Ammon's horn (tissue), 1 donor: ENCODE data around the gene EIF4E2.
A peak's percentile ranks its signal among the peaks of the same experiment; 100 is the strongest.
"Not testable (repeated sequence)": the region's sequence is repeated elsewhere in the genome, so short reads cannot be mapped to it uniquely, and the experiment has no call there.

Experiments
- DNase-seq: peaks from one replicate; pipeline ENCODE4 v3.0.0-alpha.2; 2016; ENCODE audit warnings: low spot score

EIF4E2 gene

DNA sequence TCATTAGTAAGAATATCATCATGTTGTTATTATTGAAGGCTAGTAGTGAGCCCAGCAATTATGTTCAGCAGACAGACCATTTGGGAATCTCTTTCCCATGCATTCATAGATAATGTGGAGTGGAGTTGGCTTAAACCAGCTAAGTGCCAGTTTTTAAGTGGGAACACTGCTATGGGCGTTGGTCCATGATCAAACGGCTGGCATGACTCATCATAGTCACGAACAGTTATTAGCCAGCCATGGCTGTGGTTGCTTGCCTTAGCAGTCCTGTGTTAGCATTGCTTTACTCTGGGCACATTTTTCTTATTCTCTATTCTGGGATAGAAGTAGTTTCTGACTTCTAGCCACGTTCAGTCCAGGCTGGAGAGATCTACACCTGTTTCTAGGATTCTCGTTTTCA is 17.7 kb downstream of the EIF4E2 start:
- no peak for DNase-seq

DNA sequence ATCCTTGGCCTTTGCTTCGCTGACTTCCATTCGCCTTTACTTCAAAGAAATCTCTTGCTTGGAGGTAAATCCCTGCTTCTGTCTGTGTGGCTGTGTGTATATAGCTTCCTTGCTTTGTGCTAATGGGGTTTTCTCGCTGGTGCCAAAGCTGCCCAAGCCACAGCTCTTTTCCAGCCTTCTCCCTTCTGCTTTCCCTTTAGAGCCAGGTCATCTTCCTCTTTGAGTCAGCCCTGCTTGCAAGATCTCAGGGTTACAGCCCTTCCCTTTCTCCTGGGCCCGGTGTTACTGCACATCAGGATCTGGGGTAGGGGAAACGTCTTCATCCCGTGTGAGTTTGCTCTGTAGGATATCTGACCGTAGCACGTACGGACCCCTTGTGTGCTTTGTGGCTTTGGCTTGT is 19.1 kb downstream of the EIF4E2 start:
- DNase-seq: no peak

DNA sequence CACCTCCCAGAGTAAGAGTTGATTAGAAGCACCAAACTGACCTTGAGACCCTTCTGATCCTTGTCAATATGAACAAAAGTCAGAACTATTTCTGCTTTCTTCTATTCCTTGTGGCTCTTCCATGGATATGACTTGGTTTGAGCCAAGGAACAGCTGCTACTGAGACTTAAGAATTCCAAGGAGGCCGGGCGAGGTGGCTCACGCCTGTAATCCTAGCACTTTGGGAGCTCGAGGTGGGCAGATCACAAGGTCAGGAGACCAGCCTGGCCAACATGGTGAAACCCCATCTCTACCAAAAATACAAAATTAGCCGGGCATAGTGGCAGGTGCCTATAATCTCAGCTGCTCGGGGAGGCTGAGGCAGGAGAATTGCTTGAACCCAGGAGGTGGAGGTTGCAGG is 20.0 kb downstream of the EIF4E2 start:
- not testable (repeated sequence) for DNase-seq

DNA sequence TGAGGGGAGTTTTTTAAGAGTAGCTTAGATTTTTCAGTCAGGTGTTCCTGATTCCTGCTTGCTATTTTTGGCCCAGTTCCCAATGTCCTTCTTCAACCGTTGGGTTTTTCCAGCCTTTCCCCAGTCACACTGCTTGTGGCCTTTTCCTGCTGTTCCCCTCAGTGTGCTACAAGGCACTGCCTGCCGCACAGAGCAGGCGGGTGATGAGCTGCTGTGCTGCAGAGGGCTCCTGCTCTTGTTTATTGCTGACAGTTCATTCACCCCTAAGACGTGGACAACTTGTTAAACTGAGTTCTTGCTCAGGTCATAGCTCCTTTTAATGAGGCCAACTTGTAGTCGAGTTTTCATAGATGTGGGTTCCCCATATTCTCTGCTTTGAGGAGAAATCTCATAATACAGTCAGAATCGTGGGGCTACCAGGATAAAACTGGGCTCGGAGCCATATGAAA is 20.6 kb downstream of the EIF4E2 start:
- DNase-seq: no peak

DNA sequence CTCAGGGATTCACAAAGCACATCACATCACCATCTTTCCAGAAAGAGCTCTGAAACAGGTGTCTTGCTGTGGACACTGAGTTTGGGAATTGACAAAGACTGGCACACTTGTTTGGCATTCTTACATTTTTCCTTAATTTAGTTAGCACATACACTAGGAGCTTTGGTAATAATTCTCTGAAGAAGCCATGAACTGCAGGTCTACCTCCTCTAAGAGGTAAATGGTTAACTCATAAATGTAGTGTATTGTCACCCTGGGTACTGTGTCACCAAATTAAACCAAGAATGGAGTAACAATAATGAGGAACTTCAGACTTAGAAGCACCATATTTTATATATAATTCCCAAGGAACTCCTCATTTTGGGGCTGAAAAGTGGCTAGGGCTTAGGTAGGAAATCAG is 22.6 kb downstream of the EIF4E2 start:
- DNase-seq: no peak

DNA sequence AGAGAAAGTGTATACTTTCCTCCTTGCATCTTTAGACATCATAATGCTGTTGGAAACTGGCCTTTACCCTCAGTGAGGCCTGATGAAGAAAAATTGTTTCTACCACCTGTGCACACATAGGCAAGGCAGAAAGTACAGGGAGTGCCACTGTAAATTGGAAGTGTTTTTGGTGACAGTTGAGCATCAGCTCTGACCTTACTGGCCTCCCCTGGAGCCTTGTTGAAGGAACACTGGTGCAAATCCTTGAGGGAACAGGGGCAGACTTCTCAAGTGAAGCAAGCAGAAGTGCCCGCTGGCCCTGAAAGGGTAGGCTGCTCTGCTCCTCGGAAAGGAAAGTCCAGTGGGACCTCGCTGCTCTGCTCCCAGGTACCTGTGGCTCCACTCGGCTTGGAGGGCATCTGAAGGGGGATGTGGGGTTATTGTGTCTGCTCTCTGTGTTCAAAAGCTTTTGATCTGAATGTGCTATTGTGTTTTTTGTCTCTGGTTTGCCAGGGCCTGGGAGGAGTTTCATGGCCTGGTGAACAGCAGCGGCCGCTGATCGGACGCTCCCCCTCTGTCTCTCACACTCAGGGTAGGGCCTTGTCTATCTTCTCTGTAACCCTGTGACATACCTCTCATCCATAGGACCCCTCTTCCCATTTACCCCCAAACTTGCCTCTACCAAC is 23.4 kb downstream of the EIF4E2 start:
- DNase-seq: no peak

DNA sequence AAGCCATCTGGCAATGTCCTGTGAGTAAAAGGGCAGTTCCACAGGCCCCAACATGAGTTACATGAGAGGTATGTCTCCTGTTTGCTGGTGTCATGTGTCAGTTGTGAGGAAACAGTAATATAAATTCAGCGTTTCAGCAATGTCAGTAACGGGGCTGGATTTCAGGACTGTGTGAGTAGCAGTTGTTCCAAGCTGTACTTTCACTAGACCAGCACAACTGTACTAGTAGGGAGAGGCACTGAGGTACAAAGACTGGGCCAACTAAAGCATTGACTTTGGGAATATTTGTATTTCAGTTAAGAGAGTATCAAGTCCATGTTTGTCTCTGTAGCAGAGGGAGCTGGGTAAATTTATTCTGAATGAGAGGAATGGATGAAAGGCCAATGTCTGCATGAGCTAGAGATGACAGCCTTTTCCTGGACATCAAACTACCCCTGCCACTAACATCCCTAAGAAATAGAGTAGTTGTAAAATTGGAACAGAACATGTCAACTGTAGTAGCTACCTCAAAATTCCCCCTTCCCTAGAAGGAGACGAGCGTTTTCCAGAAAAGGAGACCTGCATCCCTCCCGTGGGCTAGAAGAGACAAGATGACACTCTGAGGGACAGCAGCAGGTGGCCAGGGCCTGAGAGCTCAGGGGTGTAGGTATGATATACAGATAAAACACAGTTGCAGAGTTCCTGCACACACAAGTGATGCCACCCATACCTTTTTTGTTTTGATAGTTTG is 24.4 kb downstream of the EIF4E2 start:
- no peak for DNase-seq

DNA sequence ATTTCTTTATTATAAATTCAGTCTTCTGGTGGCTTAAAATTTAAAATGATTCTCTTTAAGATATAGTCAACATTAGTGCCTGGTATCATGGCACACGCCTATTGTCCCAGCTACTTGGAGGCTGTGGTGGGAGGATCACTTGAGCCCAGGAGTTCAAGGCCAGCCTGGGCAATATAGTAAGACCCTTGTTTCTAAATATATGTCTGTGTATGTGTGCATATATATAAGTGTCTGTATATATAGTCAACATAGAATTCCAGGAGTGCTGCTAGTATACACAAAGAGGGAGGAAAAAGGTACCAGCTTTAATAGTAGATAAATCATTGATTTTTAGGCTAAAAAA is 24.9 kb downstream of the EIF4E2 start:
- DNase-seq: no peak

DNA sequence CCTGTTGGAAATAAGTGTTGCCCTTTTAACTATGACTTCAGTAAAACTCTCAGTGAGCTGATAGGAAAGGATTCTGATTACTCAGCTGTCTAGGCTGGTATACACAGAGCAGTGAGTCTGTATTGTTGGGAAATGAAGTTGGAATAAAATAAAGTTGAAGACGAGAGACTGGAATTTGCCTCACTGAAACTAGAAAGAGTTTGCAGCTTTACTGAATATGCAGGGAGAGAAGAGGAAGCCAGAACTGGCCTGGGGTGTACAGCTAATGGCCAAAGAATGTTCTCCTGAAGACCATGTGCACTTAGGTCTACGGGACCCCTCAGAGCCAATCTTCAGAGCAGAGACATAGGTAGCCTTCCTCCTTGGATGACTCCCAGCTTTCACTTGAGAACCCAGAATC is 26.5 kb downstream of the EIF4E2 start:
- DNase-seq: no peak

DNA sequence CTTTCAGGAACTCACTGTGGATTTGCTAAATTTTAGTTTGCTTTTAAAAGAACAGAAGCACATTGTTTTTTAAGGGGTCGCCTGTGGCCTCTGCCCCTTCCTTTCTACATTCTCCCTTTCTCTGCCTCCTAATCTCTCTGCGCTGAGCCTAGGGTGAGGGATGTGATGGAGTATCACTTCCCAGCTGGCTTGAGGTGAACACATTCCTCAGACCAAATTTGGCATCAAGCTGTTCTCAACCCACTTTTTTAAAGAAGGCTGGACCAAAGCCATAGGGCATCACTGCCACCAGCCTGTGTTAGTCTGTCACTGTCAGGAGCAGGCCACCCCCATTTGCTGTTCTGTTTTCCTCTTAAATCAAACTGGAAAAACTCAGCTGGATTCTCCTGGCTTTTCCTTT is 27.4 kb downstream of the EIF4E2 start:
- no peak for DNase-seq

DNA sequence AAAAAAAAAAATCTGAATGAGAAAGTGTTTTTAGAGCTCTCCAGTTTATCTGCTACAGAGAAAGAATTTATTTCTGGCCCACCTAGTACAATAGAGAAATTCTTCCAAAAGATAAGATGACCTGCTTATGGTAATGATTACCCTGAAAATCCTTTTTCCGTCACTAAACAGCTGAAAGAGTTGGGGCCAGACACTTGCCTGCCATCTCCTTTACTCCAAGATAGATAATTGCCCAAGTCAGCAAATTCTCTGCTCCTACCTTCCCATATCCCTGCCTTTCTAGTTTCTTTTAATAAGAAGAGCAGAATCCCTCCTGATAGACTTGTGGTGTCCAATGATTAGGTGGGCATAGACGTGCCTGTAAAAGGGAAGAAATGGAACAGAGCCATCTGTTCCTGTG is 28.1 kb downstream of the EIF4E2 start:
- no peak for DNase-seq

DNA sequence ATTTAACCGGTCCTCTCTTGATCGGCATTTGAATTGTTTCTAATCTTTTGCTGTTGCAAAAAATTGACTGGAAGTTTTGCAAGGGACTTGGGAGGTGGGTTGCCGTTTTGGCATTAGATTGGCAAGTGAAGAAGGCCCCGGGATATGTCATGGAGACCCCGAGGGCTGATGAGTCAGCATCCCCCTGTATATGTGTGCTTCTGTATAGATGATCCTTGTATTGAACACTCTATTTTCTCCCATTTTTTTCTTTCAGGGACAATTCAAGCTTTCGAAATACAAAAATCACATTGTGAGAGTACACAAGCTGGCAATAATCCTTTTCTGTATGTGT is 30.1 kb downstream of the EIF4E2 start:
- DNase-seq: no peak

DNA sequence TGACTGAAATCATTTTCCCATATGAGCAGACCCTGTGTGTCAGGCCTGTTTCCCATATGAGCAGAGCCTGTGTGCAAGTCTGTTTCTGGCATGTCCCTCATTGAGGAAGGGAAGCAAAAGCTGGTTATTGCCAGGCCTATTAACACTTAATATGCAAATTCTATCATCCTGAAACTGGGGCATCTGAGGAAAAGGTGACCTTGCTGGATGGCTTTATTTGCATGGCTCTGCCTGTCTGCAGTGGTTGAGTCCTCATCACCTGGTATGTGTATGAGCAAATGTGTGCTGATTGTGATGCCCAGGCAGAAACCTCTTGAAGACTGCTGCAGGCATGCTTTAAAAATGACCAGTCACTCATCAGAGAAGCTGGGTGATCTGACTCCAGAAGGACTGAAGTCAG is 31.2 kb downstream of the EIF4E2 start:
- no peak for DNase-seq

DNA sequence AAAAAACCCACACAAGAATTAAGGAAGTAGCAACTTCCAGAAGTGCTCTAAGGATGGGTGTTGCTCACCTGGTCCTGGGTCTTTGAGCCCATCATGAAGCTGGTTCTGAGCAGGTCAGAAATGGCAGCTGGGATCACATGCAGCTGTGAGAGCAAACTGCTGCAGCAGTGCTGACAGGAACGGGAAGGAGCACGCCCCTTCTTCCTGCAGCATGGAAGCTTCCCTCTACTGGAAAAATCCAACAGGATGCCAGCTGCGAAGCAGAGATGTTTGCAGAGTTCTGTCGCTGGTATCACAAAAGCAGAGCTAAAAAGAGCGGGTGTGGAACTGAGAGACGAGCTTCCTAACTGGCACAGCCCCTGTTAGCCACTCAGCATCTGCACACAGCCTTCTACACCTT is 33.7 kb downstream of the EIF4E2 start:
- DNase-seq: no peak

DNA sequence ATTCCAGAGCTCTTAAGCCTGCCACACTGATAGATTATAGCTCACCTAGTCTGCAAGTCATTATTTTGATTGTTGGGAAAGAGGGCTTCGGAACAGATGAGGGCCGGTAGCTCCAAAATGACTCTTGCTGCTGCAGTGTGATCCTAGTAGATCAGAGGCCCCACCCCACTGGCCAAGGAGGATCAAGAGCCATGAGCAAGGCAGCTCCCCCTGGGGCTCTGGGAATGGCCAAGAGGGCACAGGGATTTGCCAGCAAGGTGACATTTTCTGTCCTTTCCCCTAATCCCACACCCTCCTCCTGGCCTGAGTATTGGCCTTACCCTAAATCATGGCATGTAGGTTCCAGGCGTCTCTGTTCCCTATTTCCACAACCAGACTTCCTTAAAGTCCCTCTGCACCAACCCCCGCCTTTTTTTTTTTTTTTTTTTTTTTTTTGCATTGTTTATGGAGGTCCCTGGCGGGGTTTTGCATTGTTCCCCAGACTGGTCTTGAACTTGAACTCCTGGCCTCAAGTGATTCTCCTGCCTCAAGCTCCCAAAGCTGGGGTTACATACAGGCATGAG is 36.5 kb downstream of the EIF4E2 start:
- no peak for DNase-seq

DNA sequence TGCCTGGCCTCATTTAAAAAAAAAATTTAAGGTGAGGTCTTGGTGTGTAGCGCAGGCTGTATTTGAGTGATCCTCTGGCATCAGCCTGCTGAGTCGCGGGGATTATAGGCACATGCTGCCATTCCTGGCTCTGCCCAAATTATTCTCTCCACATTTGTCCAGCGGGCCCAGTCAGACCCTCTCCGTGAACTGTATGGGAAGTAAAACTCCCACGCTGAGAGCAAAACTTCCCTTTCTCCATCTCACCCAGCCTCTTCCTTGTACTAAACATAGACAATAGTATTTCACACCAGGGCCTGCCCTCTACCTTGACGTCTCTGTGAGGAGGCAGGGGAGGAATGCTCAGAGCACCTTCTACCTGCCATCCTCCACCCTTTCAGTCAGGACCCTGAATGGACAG is 37.0 kb downstream of the EIF4E2 start:
- no peak for DNase-seq

DNA sequence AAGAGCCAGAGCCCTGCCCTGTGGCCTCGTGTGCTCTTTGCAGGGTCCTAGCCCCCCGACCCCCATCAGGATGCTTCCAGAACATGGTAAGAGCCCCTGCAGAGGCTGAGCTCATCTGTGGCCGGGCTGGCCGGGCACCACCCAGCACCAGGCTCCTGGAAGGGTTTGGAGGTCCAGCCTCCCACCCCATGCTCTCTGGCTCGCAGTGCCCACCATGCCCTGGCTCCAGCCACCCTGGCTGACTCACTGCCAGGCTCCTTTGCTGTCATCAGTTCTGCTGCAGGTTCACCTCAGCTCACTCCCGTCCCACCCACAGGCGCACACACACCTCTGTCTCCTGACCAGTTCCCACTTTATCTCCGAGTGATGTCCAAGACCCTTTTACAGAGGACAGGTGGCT is 37.5 kb downstream of the EIF4E2 start:
- DNase-seq: no peak

DNA sequence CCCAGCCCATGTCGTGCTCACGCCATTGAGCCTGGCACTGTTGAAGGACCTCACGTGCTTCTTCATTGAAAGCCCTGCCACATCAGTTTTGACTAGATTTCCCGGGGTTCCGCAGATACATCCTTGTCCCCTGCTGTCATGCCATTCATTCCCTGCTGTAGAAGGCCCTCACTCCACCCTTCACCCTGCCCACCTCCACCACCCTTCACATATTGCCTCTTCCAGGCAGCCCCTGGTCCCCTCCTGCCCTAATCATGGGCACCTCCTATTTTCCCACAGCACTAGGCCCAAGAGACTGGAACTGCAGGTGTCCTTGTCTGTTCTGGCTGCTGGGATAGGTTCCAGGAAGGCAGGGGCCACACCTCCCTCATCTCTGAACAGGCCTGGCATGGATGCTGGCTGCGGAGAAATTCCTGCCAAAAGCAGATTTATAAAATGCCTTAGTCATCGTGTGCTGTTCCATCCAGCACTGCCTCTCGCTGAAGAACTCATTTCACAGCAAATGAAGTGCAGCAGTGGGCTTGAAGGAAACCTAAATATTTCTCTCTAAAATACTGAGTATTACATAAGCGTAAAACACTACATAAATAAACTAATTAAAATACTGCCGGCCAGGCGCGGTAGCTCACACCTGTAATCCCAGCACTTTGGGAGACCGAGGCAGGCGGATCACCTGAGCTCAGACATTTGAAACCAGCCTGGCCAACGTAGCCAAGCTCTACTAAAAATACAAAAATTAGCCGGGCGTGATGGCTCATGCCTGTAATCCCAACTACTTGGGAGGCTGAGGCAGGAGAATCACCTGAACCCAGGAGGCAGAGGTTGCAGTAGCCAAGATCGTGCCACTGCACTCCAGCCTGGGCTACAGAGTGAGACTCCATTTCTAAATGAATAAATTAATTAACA is 38.4 kb downstream of the EIF4E2 start:
- peak; percentile 79 for DNase-seq

DNA sequence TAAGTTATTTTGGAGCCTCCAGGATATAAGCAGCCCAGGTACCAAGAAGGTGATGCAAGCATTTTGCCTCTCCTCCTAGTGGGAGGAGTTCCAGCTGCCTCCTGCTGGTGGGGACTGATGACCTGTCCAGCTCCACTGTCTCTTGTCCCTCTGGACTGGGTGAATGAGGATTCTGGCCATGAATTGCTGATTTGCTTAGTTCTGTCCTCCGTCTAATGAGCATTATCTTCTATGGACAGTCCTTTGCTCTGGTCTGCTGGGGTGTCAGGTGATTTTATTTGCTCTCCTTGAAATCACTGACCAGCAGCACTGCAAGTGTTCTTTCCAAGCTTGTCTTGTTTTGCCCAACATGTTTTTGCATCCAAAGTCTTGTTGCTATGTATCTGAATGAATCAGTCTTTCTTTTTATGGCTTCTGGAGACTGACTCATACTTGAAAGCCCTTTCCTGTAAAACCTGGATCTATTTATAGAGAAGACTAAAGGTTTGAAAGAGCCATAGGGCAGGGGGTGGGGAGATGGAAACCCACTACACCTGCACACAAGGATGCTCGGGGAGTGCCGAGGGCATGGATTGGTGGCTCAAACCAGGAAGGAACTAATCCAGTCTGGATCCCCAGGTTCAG is 42.4 kb downstream of the EIF4E2 start:
- no peak for DNase-seq

DNA sequence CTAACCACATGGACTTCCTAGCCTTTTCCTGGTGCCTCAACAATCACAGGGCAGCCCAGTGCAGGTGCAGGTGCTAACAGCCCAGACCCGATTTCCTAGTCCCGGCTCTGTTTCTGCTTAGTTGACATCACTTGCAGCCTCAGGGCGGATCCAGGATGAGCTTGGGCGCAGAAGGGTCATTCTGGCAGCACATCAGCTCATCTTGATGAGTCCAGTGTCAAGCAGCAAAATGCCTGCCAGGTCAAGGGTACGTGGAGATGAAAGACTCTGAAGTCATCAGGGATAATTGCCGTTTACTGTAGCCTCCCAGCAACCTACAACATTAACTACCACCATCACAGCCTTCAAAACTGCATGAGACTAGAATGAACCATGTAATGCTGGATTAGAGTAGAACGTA is 43.5 kb downstream of the EIF4E2 start:
- no peak for DNase-seq

DNA sequence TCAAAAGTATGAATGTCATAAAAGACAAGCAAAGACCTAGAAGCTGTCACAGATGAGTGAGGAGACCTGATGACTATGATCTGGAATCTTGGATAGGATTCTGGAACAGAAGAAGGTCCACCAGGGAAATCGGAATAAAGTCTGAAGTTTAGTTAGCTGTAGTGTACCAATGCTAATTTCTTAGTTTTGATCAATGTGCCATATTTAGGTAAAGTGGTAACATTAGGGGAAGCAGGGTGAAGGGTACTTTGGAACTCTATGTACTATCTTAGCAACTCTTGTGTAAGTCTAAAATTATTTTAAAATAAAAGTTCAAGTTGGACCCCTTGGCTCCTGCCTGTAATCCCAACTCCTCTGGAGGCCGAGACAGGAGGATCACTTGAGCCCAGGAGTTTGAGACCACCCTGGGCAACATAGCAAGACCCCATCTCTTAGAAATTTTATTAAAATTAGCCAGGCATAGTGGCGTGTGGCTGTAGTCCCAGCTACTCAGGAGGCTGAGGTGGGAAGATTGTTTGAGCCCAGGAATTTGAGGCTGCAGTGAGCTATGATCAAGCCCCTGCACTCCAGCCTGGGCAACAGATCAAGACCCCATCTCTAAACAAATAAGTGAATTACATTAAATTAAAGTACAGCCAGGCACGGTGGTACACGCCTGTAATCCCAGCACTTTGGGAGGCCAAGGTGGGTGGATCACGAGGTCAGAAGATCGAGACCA is 47.0 kb downstream of the EIF4E2 start:
- no peak for DNase-seq

DNA sequence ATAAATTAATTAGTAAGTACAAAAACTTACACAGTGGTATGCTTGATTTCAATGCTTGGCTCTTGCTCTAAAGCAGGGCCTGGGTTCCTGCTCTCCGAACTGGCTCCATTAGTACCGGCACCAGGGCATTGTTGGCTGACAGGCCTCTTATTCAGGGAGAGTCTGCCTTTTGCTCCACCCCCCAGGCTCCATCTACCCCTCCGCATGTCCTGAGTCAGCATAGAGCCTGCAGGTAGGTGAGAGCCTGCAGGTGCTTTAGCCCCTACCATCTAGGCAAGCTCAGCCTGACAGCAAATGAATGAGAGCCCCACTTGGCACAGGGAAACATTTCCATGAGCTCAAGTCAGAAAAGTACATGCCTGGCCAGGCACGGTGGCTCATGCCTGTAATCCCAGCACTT is 47.8 kb downstream of the EIF4E2 start:
- no peak for DNase-seq
